Measurements from ENCODE around the gene OR2A7.
"Not testable (repeated sequence)": the region's sequence is repeated elsewhere in the genome, so short reads cannot be mapped to it uniquely, and the experiment has no call there.

DNA sequence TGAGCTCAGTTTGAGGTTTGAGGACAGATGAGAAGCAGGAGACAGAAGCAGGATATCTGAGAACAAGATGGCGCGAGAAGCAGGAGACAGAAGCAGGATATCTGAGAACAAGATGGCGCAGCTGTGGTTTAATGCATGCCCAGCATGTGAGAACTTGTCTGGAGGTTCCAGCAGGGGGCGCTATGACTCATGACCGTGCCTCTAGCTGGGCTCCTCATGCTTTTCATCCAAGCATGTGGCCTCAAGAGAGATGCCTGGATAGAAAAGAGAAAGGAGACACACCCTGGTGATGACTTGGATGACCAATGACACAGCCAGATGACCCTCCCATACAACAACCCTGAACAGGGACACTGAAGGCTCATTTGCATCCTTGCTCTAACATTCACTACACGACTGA, 15.4 kb upstream of the OR2A7 start:
- TF ChIP-seq, protein P1, sequence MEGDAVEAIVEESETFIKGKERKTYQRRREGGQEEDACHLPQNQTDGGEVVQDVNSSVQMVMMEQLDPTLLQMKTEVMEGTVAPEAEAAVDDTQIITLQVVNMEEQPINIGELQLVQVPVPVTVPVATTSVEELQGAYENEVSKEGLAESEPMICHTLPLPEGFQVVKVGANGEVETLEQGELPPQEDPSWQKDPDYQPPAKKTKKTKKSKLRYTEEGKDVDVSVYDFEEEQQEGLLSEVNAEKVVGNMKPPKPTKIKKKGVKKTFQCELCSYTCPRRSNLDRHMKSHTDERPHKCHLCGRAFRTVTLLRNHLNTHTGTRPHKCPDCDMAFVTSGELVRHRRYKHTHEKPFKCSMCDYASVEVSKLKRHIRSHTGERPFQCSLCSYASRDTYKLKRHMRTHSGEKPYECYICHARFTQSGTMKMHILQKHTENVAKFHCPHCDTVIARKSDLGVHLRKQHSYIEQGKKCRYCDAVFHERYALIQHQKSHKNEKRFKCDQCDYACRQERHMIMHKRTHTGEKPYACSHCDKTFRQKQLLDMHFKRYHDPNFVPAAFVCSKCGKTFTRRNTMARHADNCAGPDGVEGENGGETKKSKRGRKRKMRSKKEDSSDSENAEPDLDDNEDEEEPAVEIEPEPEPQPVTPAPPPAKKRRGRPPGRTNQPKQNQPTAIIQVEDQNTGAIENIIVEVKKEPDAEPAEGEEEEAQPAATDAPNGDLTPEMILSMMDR (IDR thresholded peaks at IDR 0.05; ENCODE audit: low read length), result not testable (repeated sequence)
- not testable (repeated sequence) for TF ChIP-seq EZH2 (optimal IDR thresholded peaks at IDR 0.05; ENCODE audit: low read depth, low read length)
